Tibial nerve (tissue), 3 donors: ENCODE results near the gene KAZN.

Experiments
- CTCF ChIP-seq, 5 experiments: fragments of 200-600 bp in 3 of 5; fragments of 450-650 bp in 2 of 5; sonication (generic) in 3 of 5; IDR thresholded peaks; one replicate each; pipeline ENCODE4 v1.5.1; 2016 to 2019; ENCODE audit warnings: antibody characterized with exemption in 5 of 5, mild to moderate bottlenecking in 3 of 5, moderate library complexity in 2 of 5
- POLR2A ChIP-seq, 2 donors: fragments of 450-650 bp; IDR thresholded peaks; one replicate each; pipeline ENCODE4 v1.6.1; 2017; ENCODE audit warnings: antibody characterized with exemption in 2 of 2, mild to moderate bottlenecking in 2 of 2, moderate library complexity in 2 of 2

GRCh38 chr1:15020943-15021745, 422.7 kb downstream of the KAZN start:
- TF ChIP-seq CTCF (IDR thresholded peaks at IDR 0.05) (no peak), POLR2A (IDR thresholded peaks at IDR 0.05) (no peak)
